ENCODE results near the gene QKI.
"Not testable (repeated sequence)": the region's sequence is repeated elsewhere in the genome, so short reads cannot be mapped to it uniquely, and the experiment has no call there.

The QKI gene

DNA sequence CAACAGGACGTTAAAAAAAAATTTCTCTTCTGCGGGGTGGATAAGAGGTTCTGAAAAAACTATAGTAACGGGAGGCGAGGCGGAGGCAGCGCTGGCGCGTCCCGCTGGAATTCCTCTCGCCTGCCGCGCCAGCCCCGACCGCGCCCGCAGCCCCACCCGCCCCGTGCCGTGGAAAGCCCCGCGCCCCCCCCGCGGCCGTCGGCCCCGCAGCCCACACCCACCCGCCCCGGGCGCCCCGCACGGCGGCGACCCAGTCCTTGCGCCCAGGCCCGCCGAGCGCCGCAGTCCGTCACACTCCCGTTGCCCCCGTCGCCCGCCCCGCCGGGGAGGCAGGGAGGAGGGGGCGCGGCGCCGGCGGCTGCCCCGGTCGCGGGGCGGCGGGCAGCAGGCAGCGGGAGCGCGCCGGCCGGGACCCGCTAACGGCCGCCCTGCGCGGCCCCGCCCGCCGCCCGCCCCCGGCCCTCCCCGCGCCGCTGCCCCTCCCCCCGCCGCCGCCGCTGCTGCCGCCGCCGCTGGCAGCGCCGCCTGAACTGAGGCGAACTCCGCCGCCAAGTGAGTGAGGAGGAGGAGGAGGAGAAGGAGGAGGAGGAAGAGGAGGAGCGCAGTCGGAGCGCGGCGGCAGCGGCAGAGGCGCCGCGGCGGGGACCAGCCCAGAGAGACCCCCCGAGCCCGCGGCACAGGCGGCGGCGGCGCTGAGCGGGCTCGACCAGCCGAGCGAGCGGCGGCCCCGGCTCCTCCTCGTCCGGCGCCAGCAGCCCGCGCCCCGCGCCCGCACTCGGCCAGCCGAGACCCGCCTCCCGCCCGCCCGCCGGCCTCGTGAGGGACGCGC lies at the start of gene QKI:
TSS of gene QKI (plus strand) at position 602 of the 829 bp plus-strand sequence. CDS start 476 bp downstream, outside the sequence.
- peak; percentile 83 for FAIRE-seq
- peak; percentile 57 for DNase-seq (ENCODE audit: insufficient read length, low spot score)

- FAIRE-seq = no peak
- DNase-seq (ENCODE audit: insufficient read length, low spot score) = no peak
Observed at GRCh38 chr6:163366288-163366687, 48.2 kb upstream of the QKI start.

DNA sequence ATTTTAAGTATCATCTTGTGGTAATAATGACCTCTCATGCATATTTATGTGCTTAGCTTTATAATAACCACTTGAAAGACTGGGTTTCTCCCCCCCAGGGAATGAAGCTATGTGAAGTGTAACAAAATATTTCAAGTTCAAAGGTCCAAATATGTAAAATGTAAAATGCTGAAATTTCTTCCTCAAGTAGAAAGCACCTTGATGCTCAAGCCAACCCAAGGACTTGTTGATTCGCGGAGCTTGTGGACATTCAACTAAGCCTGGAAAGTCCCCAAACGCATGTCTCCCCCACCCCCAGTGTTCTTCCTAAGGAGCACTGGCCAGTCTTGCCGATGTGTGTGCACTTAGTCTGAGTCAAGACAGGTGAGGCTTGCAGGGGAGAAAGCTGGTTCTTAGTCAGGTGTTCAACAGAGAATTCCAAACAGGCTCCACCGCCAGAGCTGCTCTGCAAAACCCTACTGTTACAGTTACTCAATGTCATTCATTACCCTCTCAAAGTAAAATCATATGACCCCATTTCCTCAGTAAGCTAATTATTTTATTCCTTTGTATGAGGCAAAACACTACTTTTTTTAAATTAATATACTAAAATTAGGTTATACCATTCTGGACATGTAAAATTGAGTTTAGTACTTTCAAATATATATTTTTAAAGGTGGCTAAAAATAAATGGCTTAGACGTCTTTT lies 46.9 kb upstream of the QKI start:
- FAIRE-seq (no peak), DNase-seq (ENCODE audit: insufficient read length, low spot score) (no peak)

GRCh38 chr6:163369141-163369540 lies 45.4 kb upstream of the QKI start:
- FAIRE-seq = no peak
- DNase-seq (ENCODE audit: insufficient read length, low spot score) = no peak

GRCh38 chr6:163369628-163370365 lies 44.7 kb upstream of the QKI start:
- FAIRE-seq (no peak), DNase-seq (ENCODE audit: insufficient read length, low spot score) (no peak)

GRCh38 chr6:163370464-163371117 lies 43.9 kb upstream of the QKI start:
- FAIRE-seq = no peak
- DNase-seq (ENCODE audit: insufficient read length, low spot score) = no peak

- DNase-seq (ENCODE audit: insufficient read length, low spot score) = no peak
- no peak for FAIRE-seq
Observed at GRCh38 chr6:163371129-163371528, 43.4 kb upstream of the QKI start.

GRCh38 chr6:163373240-163373639 lies 41.3 kb upstream of the QKI start:
- DNase-seq (ENCODE audit: insufficient read length, low spot score) (no peak), FAIRE-seq (no peak)

DNA sequence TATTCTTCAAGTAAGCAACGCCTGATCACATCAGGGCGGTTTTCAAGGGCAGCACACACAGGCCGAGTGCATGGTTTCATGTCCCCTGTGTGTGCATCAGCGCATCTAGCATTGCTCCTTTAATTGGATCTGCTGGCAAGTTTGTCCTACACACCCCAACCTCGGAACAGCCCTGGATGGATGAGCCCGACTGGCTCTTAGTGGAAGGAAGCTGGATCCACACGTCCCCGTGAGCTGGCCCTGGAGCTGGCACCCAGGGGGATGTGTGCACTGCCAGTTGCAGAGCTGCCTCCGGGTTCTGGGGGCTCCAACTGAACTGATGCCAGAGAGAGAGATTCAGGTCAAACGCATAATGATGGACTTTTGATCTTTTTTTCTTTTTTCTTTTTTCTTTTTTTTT lies 39.2 kb upstream of the QKI start:
- FAIRE-seq = no peak
- no peak for DNase-seq (ENCODE audit: insufficient read length, low spot score)

- no peak for DNase-seq (ENCODE audit: insufficient read length, low spot score)
- no peak for FAIRE-seq
Observed at GRCh38 chr6:163376187-163376586, 38.3 kb upstream of the QKI start.

DNA sequence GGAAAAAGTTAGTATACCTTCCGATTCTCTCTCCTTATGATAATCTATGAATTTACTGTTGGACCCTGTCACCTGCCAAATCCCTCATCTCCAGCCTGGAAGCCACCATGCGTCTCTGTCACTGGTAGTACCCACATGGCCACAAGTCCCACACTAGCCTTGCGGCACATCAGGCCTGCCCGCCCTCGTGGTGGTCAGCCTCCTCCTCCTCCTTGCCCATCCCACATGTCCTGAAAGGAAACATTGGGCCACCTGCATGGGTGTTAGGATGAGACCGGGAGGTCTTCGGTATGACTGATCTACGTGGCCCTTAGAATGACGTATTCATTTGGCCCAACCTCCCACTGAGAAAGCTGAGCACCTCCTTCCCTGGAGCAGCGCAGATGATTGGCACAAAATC lies 37.0 kb upstream of the QKI start:
- FAIRE-seq = no peak
- no peak for DNase-seq (ENCODE audit: insufficient read length, low spot score)

DNA sequence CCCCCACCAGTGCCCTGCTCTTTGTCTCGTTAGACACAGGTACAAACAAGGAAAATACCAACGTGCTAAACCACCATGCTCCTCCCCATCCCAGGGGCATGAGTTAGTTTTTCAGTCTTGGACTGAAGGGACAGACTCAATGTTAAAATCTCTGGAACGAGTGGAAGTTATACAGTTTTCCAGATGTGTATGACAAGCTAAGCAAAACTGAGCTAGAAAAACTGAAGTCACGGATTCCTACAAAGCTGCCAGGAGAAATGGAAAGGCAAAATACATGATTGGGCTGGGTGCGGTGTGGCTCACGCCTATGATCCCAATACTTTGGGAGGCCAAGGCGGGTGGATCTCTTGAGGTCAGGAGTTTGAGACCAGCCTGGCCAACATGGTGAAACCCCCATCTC lies 34.3 kb upstream of the QKI start:
- FAIRE-seq (no peak), DNase-seq (ENCODE audit: insufficient read length, low spot score) (no peak)

DNA sequence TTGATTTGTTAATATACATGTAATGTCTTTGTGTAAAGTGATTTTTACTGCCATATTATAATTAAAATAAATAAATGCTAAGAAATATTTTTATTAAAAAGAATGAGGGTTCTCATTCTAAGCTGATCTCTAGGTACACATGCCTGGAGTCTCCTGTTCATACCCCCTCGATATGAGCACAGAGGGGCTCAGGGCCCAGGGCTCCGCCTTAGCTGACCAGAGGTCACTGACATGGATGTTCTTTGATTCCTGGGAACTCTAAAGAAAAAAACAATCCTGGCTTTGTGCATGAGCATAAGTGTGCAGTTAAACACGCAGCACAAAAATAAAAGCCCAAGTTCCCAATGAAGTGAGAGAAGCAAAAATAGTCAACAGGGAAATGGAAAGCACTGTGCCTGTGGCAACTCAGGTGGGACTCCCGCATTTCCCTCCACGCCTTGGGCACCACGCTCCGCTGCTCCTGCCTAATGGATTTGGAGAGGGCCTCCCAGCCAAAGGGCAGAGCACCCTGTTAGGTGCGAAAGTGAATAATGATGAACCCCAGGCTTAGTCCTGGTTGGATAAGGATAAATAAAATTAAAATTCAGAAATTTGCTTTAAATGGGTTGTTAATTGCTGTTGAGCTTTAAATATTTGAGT lies 33.3 kb upstream of the QKI start:
- FAIRE-seq (no peak), DNase-seq (ENCODE audit: insufficient read length, low spot score) (no peak)

DNA sequence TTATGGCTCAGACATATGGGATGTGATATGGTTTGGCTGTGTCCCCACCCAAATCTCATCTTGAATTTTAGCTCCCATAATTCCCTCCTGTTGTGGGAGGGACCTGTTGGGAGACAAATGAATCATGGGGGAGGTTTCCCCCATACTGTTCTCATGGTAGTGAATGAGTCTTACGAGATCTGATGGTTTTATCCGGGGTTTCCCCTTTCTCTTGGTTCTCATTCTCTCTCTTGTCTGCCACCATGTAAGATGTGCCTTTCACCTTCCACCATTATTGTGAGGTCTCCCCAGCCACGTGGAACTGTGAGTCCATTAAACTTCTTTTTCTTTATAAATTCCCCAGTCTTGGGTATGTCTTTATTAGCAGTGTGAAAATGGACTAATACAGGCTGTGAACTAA lies 31.1 kb upstream of the QKI start:
- FAIRE-seq; DNase-seq (ENCODE audit: insufficient read length, low spot score): not testable (repeated sequence)

DNA sequence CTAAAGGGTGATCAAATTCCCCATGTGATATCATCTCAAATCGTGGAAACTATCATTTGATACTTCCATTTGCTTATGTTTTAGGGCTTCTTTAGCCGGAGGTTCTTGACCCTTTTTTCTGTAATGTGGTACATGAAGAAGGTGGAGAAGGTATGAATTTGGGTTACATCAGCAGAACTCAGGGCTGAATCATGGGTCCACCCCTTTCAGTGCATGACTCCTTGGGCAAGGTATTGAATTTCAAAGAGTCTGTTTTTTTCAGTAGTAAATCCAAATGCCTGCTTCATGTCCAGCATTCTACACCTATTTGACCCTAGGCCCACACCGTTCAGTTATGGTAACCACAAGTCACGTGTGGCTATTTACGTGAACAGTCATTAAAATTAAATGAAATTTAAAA lies 30.6 kb upstream of the QKI start:
- no peak for DNase-seq (ENCODE audit: insufficient read length, low spot score)
- FAIRE-seq = no peak

DNA sequence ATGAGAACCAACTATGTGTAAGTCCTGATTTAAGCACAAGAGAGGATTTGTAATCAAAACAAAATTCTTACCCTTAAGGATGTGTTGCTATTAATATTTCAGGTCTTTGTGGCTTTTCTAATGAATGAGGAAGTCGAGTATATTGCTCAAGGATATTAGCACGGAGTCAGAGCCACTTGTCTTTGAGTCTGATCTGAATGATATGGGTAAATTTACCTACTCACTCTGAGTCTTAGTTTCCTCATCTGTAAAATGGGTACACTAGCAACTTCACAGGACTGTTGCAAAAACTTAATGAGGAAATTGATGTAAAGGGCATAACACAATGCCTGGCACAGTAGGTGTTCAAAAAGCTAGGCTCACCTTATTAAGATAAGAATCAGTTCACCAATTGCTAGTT lies 30.0 kb upstream of the QKI start:
- FAIRE-seq (no peak), DNase-seq (ENCODE audit: insufficient read length, low spot score) (no peak)

DNA sequence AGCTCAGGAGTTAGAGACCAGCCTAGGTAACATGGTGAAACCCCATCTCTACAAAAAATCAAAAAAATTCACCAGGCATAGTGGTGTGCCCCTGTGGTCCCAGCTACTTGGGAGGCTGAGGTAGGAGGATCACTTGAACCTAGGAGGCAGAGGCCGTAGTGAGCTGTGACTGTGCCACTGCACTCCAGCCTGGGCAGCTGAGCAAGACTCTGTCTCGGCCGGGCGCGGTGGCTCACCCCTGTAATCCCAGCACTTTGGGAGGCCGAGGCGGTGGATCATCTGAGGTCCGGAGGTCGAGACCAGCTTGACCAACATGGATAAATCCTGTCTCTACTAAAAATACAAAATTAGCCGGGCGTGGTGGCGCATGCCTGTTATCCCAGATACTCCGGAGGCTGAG lies 29.0 kb upstream of the QKI start:
- FAIRE-seq; DNase-seq (ENCODE audit: insufficient read length, low spot score): not testable (repeated sequence)

- FAIRE-seq (no peak), DNase-seq (ENCODE audit: insufficient read length, low spot score) (no peak)
Observed at GRCh38 chr6:163386329-163386908, 28.1 kb upstream of the QKI start.

DNA sequence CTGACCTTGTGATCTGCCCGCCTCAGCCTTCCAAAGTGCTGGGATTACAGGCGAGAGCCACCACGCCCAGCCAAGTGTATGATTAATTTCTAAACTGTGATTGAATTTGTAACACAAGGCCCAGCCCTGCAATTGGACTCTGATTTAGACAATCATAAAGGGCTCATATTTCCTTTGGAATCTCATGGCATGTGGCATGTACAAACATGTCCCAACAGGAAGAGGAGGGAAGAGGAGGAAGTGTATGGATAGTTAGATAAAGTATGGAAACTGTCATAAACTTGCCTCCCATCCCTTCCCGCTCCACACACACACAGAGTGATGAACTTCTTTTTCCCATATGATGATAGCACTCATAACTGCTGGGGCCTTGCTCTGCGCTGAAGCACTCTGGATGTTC lies 27.2 kb upstream of the QKI start:
- DNase-seq (ENCODE audit: insufficient read length, low spot score) = no peak
- FAIRE-seq = no peak

DNA sequence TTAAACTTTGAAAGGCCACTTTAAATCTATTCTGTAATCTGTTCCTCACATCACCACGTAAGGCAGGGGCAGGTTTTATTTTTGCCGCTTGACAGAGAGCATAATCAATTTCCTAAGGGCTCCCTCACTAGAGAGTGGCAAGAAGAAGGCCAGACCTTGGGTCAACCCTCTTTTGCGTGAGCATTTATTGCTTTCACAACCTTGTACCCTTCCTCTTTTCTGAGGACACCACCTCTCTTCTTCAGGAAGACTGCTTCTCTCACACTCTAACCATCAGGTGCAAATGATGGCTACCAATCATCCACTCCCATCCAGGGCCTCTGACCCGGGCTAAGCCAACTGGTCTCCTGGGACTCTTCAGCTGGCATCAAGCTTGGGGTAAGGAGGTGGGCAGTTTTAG lies 25.2 kb upstream of the QKI start:
- FAIRE-seq (no peak), DNase-seq (ENCODE audit: insufficient read length, low spot score) (no peak)
